GM19468 (cell line): ENCODE results near the gene KRT80.

Experiments used
- ATAC-seq: cut with Tn5 transposase; IDR thresholded peaks from one replicate; pipeline ENCODE4 v1.9.1; 2021; ENCODE audit warnings: mild to moderate bottlenecking, moderate library complexity, moderate number of reproducible peaks; ENCODE audit not compliant: unreplicated experiment; ENCODE audit errors: extremely low read depth

KRT80 gene

DNA sequence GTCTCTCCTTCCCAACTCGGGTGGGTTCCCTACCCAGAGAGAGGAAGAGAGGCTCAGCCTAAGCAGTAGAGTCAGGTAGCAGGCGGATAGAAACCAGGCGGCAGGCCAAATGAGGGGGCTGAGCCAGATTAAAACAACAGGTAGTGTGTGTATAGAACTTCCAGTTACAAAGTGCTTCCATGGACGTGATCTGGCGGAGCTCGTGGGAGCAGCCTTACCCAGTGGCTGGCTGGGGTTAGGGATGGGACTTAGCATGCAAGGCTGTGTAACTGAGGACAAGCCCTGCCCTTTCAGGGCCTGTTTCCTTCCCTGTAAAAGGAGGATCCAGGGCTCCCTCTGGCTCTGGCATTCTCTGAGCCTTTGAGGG, 8.3 kb downstream of the KRT80 start:
- no peak for ATAC-seq

GRCh38 chr12:52182898-52183543, 8.8 kb downstream of the KRT80 start:
- no peak for ATAC-seq

- no peak for ATAC-seq
These were observed 9.4 kb downstream of the KRT80 start for GRCh38 chr12:52182384-52182783.

GRCh38 chr12:52181746-52182145, 10.1 kb downstream of the KRT80 start:
- ATAC-seq, result no peak

GRCh38 chr12:52180971-52181628, 10.7 kb downstream of the KRT80 start:
- ATAC-seq, result no peak

DNA sequence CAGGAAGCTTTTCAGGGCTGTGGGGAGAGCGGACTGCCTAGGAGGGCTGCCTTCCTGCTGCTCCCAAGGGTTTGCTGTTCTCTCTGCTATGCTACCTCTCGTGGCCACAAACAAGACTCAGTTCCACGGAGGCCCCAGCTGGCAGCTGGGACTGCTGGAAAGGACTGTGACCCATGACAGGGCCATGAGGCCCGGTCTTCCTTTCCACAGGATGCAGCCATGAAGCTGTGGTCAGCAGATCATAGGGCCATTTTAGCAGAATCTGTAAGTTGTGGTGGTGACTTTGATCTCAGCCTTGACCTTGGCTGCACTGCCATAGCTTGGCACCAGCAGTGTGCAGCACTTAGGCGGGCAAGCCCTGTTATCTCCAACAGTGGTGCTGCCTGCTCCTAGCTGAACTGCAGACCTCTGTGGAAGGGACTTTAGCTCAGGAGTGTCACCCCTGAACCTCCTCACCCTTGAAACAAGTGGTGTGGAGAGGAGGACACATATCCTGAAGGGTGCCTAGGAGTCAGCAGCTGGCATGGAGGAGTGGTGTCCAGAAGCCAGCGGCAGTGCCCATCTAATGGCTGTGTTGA, 12.3 kb downstream of the KRT80 start:
- no peak for ATAC-seq

DNA sequence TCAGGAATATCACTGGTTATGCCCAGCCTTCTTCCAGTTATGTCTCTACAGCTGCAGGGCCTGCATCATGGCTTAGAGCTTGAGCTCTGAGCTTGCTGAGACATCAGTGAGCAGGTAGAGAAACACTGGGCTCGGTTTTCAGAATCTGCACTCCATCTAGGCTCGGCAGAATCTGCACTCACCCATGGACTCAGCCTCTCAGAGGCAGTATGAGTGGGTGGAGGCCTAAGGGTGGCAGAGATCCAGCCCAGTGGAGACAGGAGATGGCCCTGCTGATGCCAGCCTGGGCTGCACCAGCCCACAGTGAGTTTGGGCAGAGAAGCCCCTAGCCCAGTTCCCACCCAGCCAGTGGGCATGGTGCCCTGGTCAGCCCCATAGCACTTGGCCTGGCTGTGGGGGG, 12.8 kb downstream of the KRT80 start:
- no peak for ATAC-seq

DNA sequence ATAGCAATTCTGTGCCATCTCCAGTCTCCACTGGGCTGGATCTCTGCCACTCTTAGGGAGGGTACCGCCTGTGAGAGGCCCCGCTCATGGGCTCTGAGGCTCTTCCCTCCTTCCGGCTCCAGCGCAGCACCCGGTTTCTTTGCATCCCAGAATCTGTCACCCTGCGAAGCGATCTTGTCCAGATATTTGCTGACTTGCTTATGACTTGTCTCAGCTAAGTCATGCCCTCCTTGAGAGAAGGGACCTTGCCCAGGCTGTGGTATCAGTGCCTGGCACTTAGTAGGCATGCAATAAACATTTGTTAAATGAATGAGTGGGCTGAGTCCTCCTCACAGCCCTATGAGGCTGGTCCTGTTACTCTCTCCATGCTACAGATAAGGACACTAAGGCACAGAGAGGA, 13.4 kb downstream of the KRT80 start:
- ATAC-seq, result no peak

DNA sequence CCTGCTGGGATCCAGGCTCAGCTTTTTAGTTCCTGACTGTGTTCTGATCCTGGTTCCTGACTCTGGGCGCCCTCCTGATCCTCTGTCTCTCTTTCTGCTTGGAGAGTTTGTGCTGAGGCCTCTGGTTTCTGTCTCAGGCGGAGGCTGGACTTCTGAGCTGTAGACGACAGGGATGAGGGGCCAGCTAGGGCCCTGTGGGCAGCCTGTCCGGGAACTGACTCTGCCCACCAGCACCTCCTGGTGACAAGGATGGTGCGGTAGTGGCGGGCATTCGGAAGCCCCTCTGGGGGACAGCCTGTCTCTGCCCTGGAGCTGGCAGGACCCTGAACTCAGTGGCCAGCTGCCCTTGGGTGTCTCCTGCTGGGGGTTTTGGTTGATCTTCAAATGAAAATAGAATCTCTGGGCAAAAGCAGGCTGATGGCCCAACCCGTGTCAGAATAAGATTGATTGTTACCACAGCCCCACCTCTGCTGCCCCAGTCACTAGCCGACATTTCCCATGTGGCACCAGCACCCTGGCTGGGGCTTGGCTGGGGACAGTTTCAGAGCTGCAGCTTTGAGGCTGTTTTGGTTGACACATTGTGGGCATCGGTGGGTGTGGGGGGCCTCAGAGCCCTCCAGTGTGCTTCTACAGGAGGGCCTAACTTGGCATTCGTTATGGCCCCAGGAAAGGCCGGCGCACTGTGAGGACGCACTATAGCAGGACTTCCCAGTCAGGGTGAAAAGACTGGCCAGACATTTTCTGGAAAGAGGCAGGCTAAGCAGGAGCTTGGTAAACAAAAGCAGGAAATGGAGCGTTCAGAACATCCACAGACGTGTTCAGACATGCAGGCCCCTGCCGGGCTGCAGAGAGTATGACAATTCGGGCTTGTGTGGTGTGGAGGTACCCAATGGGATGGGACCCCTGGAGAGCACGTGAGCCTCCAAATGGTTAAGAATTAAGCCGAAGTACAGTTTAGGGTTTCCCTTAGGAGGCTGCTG, 16.2 kb downstream of the KRT80 start:
- no peak for ATAC-seq

GRCh38 chr12:52173526-52173925, 18.3 kb downstream of the KRT80 start:
- ATAC-seq, result no peak

DNA sequence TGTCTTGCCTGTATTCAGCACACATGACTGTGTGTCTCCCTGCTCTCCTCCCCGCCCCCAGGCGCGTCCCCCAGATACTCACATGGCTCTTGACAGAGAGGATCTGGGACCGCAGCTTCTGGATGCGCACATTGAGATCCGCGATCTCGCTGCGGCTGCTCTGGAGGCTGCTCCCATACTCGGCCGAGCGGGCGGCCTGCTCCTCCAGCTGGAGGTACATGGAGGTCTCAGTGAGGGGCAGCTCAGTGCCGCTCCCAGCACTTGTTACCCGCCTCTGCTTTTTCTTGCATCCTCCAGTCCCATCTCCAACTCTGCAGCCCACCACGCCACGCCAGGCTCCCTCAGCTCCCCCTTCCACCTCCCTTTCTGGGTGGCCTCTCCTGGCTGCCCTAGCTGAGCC, 18.9 kb downstream of the KRT80 start:
- ATAC-seq, result no peak

DNA sequence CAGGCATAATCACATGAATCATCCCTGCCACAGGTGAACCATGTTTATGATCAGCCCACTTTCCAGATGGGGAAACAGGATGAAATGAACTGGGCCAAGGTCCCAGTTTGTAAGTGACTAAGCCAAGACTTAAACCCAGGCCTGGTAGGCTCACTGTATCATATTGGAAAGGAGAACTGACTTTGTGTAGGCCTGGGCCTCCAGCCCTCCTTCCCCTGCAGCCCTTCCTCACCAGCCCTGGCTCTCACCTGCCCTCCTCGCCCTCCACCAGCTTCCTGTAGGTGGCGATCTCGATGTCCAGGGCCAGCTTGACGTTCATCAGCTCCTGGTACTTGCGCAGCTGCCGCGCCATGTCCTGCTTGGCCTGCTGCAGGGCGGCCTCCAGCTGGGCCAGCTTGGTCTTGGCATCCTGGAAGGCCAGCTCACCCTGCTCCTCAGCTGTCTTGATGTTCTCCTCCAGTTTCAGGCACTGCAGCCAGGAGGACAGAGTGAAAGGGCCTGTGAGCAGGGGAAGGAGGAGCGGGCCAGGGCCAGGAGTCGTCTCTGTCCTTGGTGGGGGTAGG, 19.8 kb downstream of the KRT80 start:
- ATAC-seq, result no peak

DNA sequence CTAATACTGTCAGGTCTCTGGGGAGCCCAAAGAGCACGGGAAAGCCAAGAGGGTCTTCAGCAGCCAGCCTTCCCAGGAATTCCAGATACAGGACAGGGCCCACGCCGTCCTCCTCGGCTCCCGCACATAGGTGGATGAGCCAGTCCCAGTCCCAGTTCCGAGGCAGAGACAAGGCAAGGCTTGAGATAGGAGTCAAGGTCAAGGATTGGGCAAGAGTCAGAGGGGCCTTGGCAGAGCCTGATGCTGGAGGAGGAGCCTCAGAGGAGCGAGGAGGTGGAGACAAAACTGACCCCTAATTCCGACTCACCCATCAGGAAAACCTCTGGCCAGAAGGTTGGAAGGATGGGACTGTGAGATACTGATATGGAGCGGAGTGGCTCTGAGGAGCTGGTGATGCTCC, 21.0 kb downstream of the KRT80 start:
- no peak for ATAC-seq

GRCh38 chr12:52169886-52170285, 21.9 kb downstream of the KRT80 start:
- ATAC-seq, result no peak

- ATAC-seq, result no peak
These were observed 23.6 kb downstream of the KRT80 start for GRCh38 chr12:52168019-52168717.

- ATAC-seq, result no peak
These were observed 24.3 kb downstream of the KRT80 start for GRCh38 chr12:52167526-52167925.

DNA sequence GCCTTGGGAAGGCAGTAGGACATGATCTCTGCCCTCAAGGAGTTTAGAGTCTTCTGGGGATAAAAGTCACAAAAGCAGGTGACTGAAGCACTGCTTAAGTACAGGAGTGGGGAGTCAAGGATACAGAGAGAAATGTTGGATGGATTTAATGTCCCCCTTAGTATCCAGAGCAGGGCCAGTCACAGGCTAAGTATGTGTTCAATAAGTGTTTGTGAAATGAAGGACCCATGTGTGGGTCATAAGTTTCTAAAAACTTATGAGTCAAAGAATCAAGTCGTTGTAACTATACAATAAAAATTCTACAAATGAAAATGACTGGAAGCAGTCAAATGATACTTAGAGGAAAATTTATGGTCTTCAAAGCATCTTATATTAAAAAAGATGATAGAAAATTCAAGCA, 25.1 kb downstream of the KRT80 start:
- ATAC-seq, result no peak

DNA sequence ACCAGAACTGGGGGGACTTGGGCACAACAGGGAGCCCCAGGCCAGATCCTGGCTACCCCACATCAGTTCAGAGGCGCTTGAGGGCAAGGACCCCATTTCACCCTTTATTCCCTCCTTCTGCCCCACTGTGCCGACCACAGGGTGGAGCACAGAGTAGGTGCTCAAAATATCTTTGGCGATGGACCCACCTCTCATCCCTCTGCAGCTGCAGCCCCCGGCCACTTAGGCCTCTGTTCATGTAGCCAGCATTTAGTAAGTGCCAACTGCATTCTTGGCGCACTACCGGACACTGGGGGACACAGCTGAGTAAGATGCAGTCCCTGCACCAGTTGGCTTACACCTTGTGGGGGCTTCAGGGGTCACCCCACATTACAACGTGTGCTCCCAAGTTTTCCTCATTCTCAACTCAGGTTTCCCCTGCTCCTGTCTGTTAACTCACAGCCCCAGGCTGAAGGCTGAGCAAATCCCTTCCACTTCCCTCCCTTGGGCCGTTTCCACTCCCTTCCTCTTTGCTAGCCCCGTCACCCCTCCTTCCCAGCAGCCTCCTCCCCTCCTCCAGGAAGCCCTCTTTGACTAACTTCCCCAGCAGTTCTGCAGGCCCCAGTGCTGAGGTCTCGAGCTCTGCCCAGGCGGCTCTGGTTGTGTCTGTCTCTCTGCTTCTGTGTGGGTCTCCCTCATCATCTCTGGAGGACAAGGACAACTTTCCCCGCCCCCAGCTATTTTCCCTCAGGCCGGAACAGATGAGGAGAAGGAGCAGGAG, 26.5 kb downstream of the KRT80 start:
- no peak for ATAC-seq

- no peak for ATAC-seq
These were observed 27.2 kb downstream of the KRT80 start for GRCh38 chr12:52164624-52165023.
